ENCODE data around the gene CARD14. TPM values are rescaled to one million over a fixed set of nuclear protein-coding genes. Genes with fewer than 3 reads are reported as not detected.

Gene CARD14
- total and polyA plus RNA-seq, 2 of the 13 experiments (the other 11 are each of a cell fraction or from before 2014, with no cell fraction given), result 0.11 TPM; not detected in 1

GRCh38 chr17:80187090-80187489 is 17.3 kb downstream of the CARD14 start (continued):
- no peak for TF ChIP-seq ZNF136 (CRISPR knock-in tag; IDR thresholded peaks at IDR 0.05; ENCODE audit: low read depth)
- no peak for TF ChIP-seq MTF2 (CRISPR knock-in tag; IDR thresholded peaks at IDR 0.05; ENCODE audit: borderline replicate concordance)
- TF ChIP-seq IRX3 (CRISPR knock-in tag; IDR thresholded peaks at IDR 0.05; ENCODE audit: borderline replicate concordance, low read depth), result no peak
- TF ChIP-seq PATZ1 (CRISPR knock-in tag; IDR thresholded peaks at IDR 0.05), result 0 out of 2 replicates have a peak, but pooled peaks have one; percentile 39

GRCh38 chr17:80187515-80187941 is 17.7 kb downstream of the CARD14 start:
- ChIA-PET POLR2A (interaction anchor here (1.0 kb wide), 1 partner anchor 40 kb away, joined by 3 read pairs; no protein-coding TSS in a partner anchor), CTCF (ENCODE audit: low intra/inter-chr PET ratio, low total read pairs) (no interaction called here)
- peak overlapping the region; percentile 70 for H3K4me2 ChIP-seq (ENCODE audit: low read depth, low read length)
- no peaks in the 10 kb centered on the region for H3K79me2 ChIP-seq (ENCODE audit: insufficient read depth, low read length)
- DNase-seq (ENCODE audit: low spot score) (no peak), ATAC-seq (peak; percentile 26), FAIRE-seq (no peak)
- H4K20me1 ChIP-seq (ENCODE audit: insufficient read depth, low read length), result no peaks in the 10 kb centered on the region
- H3K27ac ChIP-seq (ENCODE audit: extremely low read length, insufficient read depth, low read length), result no peak overlapping the region
- peaks cover 21 to 96% of the 10 kb centered on the region in 2 experiments for H3K27me3 ChIP-seq (ENCODE audit: control insufficient read depth in 1 of 2, insufficient read depth in 2 of 2, low read length in 2 of 2)
- peak overlapping the region; percentile 13; the same call in 1 of the 2 replicates for H3K9ac ChIP-seq (ENCODE audit: insufficient read depth, low read depth, low read length)
- H2AFZ ChIP-seq (ENCODE audit: low read length), result no peak overlapping the region
- in situ Hi-C loops (cut with HindIII; ENCODE audit: extremely low pct_ligation_motif_present, low pct_unique_long_range_greater_than_20kb), result no loop called here
- no peaks in the 10 kb centered on the region for H3K9me3 ChIP-seq (ENCODE audit: low read length)
- intact Hi-C loops (cut with micrococcal nuclease; ENCODE audit: unreplicated experiment), result no loop called here
- H3K36me3 ChIP-seq (replicated peaks in 1 of 2; ENCODE audit: control insufficient read depth in 1 of 2, insufficient read depth in 2 of 2, low read length in 2 of 2), result no peaks in the 10 kb centered on the region
- 8% methylated on average over 18 of the region's 18 CpGs for WGBS (ENCODE audit: low lambda C conversion rate)
- peaks cover 23% of the 10 kb centered on the region for H3K4me1 ChIP-seq (ENCODE audit: insufficient read depth, low read length)
- peak overlapping the region; percentile 8 to 57 (median 22); a peak in 5 of 6 replicates for H3K4me3 ChIP-seq (replicated peaks in 1 of 3; ENCODE audit: insufficient read depth in 1 of 3, low read depth in 2 of 3, low read length in 3 of 3)
- no TSS peak for BruUV-seq (replicated peaks)
- no peak for TF ChIP-seq PLRG1 (conservative IDR thresholded peaks at IDR 0.05)
- TF ChIP-seq PTBP1 (IDR thresholded peaks at IDR 0.05; ENCODE audit: low read depth, low read length, poor library complexity, severe bottlenecking), result no peak
- no peak for TF ChIP-seq HNF4G (IDR thresholded peaks at IDR 0.05; ENCODE audit: borderline replicate concordance, low read depth, low read length)
- TF ChIP-seq HNF4G (CRISPR knock-in tag; IDR thresholded peaks at IDR 0.05; ENCODE audit: borderline replicate concordance, low read depth), result no peak
- no peak for TF ChIP-seq ZBTB40 (IDR thresholded peaks at IDR 0.05)
- TF ChIP-seq ZBTB40 (CRISPR knock-in tag; IDR thresholded peaks at IDR 0.05), result 0 out of 2 replicates have a peak, but pooled peaks have one; percentile 34
- no peak for TF ChIP-seq TARDBP (CRISPR knock-in tag; IDR thresholded peaks at IDR 0.05)
- no peak for TF ChIP-seq ZNF878 (CRISPR knock-in tag; IDR thresholded peaks at IDR 0.05)
